ENCODE measurements around the gene RAD52.

The RAD52 gene

GRCh38 chr12:865614-866013 lies 83.9 kb downstream of the RAD52 start:
- DNase-seq, result no peak

DNA sequence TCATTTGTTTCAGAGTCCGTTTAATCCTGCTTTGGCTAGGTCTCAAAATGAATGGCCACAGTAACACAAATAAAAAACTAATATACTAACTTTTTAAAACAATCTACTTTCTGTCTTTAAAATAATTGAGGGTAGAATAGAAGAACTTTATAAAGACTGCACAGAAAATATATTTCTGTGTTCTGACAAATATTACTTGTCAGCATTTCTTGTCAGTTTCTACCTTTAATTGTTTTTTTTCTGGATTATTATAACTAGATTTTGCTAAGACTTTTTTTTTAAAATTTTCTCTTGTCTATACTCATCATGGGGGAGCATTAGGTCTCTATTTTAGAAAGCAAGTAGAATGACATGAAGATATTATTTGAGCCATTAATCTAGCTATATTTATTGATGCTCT lies 86.2 kb downstream of the RAD52 start:
- no peak for DNase-seq

GRCh38 chr12:862303-862911 lies 87.1 kb downstream of the RAD52 start:
- no peak for DNase-seq

Measured in NK-92 treated with Interleukin-12 subunit alpha and Interleukin-12 subunit beta, amount 100 ng/mL, for 24 hours (cell line).